HFF-Myc (cell line): ENCODE results near the gene INPP4B.
"Not testable (repeated sequence)": the region's sequence is repeated elsewhere in the genome, so short reads cannot be mapped to it uniquely, and the experiment has no call there.

Experiments
- DNase-seq: peaks from one replicate; pipeline ENCODE4 v3.0.0-alpha.2; 2011; ENCODE audit warnings: low read depth; ENCODE audit errors: extremely low read depth
- H3K4me3 ChIP-seq: replicated peaks from 2 replicates; pipeline ENCODE4 v1.5.1; 2011; ENCODE audit warnings: low read depth, mild to moderate bottlenecking, control low read depth, low read length
- CTCF ChIP-seq: IDR thresholded peaks from 2 replicates; pipeline ENCODE4 v1.5.1; 2012; ENCODE audit warnings: mild to moderate bottlenecking, low read depth, low read length, control low read depth; ENCODE audit errors: missing control alignments

INPP4B gene

GRCh38 chr4:142516686-142517526, 329.2 kb downstream of the INPP4B start:
- TF ChIP-seq CTCF, result no peak
- no peak for DNase-seq
- H3K4me3 ChIP-seq, result no peak overlapping the region

- H3K4me3 ChIP-seq, result no peak overlapping the region
- DNase-seq, result no peak
- TF ChIP-seq CTCF, result no peak
These were observed 333.9 kb downstream of the INPP4B start for GRCh38 chr4:142512161-142512560.

- no peak for DNase-seq
- TF ChIP-seq CTCF, result no peak
These were observed 336.2 kb downstream of the INPP4B start for GRCh38 chr4:142509881-142510280.

GRCh38 chr4:142509381-142509780, 336.7 kb downstream of the INPP4B start:
- DNase-seq, H3K4me3 ChIP-seq: not testable (repeated sequence)

More at GRCh38 chr4:142509881-142510280, 336.2 kb downstream of the INPP4B start:
- no peak overlapping the region for H3K4me3 ChIP-seq

- DNase-seq, result no peak
- no peak for TF ChIP-seq CTCF
- no peak overlapping the region for H3K4me3 ChIP-seq
These were observed 345.1 kb downstream of the INPP4B start for GRCh38 chr4:142500966-142501365.

GRCh38 chr4:142497606-142498005, 348.5 kb downstream of the INPP4B start:
- no peak overlapping the region for H3K4me3 ChIP-seq
- TF ChIP-seq CTCF, result no peak
- DNase-seq, result no peak

GRCh38 chr4:142493255-142494110, 352.6 kb downstream of the INPP4B start:
- no peak overlapping the region for H3K4me3 ChIP-seq
- DNase-seq, result no peak
- no peak for TF ChIP-seq CTCF
